ENCODE data around the gene GDA. TPM values are rescaled to one million over a fixed set of nuclear protein-coding genes. Genes with fewer than 3 reads are reported as not detected.

Gene GDA
- total RNA-seq, result 1 to 10 TPM in 2 of 4 donors, under 1 TPM in 1, not detected in 1; 0.46 to 2.0 (median 1.3) TPM

GRCh38 chr9:72149231-72149975 lies at the start of gene GDA:
Gene GDA, plus strand, starts transcription at chr9:72149440. Its CDS starts 120 bp downstream, at chr9:72149560.
- 3 to 5% methylated on average over 45 to 58 of the region's 70 CpGs for WGBS, 2 donors
- no peak for TF ChIP-seq POLR2A (IDR thresholded peaks at IDR 0.05)
- TF ChIP-seq, protein P1, sequence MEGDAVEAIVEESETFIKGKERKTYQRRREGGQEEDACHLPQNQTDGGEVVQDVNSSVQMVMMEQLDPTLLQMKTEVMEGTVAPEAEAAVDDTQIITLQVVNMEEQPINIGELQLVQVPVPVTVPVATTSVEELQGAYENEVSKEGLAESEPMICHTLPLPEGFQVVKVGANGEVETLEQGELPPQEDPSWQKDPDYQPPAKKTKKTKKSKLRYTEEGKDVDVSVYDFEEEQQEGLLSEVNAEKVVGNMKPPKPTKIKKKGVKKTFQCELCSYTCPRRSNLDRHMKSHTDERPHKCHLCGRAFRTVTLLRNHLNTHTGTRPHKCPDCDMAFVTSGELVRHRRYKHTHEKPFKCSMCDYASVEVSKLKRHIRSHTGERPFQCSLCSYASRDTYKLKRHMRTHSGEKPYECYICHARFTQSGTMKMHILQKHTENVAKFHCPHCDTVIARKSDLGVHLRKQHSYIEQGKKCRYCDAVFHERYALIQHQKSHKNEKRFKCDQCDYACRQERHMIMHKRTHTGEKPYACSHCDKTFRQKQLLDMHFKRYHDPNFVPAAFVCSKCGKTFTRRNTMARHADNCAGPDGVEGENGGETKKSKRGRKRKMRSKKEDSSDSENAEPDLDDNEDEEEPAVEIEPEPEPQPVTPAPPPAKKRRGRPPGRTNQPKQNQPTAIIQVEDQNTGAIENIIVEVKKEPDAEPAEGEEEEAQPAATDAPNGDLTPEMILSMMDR (IDR thresholded peaks at IDR 0.05), result no peak
- H3K4me3 ChIP-seq (ENCODE audit: low read depth, poor library complexity, severe bottlenecking), result no peak within 1 kb of the TSS
- no peak for DNase-seq (ENCODE audit: low spot score in 2 of 2)
- intact Hi-C loops (cut with DNase I; ENCODE audit: low total_unique reads), result no loop called here

DNA sequence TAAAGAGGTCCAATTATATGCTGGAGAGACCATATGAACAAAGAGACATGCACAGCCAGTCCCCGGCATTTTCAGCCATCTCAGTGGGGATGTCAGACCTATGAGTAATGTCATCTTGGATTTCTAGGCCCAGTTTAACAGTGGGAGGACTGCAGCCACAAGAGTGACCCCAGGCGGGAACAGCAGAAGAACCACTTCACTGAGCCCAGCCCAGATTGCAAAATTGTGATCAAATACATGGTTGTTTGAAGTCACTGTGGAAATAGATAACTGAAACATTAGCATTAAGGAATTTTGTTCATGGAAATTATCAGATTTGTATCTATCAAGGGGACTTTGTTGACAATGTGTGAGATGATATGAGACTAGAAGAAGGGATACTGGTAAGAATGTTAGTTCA lies 46.7 kb upstream of the GDA start:
- no peak for TF ChIP-seq POLR2A (IDR thresholded peaks at IDR 0.05)
- TF ChIP-seq, protein P1 (IDR thresholded peaks at IDR 0.05), result no peak
- DNase-seq (ENCODE audit: low spot score in 2 of 2), result no peak
- H3K4me3 ChIP-seq (ENCODE audit: low read depth, poor library complexity, severe bottlenecking), result no peak overlapping the region
- 83 to 92% methylated on average over 2 of the region's 2 CpGs for WGBS, 2 donors
- intact Hi-C loops (cut with DNase I; ENCODE audit: low total_unique reads), result no loop called here

DNA sequence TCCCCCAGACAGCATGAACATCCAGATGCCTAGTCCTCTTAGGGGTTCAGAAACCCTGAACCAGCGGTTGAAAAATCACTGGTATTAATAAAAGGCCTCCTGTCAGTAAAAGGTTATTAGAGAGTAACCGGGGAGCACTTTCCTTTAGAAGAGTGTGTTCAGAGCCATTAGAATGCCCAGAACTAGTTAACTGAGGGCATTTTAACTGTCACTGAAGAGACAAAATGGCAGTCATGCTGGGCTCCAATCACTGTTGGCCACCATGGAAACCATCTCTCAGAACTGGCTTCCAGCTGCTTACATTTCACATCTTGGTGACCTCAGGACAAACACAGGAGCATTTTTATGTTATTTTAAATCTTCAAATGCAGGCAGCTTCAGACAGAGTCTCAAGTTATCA lies 36.2 kb upstream of the GDA start:
- no peak overlapping the region for H3K4me3 ChIP-seq (ENCODE audit: low read depth, poor library complexity, severe bottlenecking)
- TF ChIP-seq, protein P1 (IDR thresholded peaks at IDR 0.05), result no peak
- no peak for TF ChIP-seq POLR2A (IDR thresholded peaks at IDR 0.05)
- 76 to 93% methylated on average over 2 of the region's 2 CpGs for WGBS, 2 donors
- DNase-seq (ENCODE audit: low spot score in 2 of 2), result no peak
- intact Hi-C loops (cut with DNase I; ENCODE audit: low total_unique reads), result no loop called here

DNA sequence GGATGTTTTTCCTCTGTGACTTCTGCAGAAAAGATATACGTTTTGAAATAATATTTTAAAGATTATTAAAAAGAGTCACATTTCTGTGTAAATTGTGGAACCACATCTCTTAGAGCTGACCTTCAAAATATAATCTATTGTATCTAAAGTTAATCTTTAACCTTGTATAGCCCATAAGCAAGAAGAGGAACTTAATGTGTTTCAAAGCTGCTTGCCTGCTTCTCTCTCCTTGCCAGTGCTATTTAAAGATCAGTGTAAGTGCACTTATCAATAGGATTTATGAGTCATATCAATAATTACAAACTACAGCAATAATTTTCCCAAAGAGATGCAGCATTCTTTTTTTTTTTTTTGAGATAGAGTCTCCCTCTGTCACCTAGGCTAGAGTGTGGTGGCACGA lies 29.4 kb upstream of the GDA start:
- intact Hi-C loops (cut with DNase I; ENCODE audit: low total_unique reads), result no loop called here
- 49 to 65% methylated on average over 2 of the region's 2 CpGs for WGBS, 2 donors
- DNase-seq (ENCODE audit: low spot score in 2 of 2), result no peak
- H3K4me3 ChIP-seq (ENCODE audit: low read depth, poor library complexity, severe bottlenecking), result no peak overlapping the region
- TF ChIP-seq, protein P1 (IDR thresholded peaks at IDR 0.05), result no peak
- no peak for TF ChIP-seq POLR2A (IDR thresholded peaks at IDR 0.05)

DNA sequence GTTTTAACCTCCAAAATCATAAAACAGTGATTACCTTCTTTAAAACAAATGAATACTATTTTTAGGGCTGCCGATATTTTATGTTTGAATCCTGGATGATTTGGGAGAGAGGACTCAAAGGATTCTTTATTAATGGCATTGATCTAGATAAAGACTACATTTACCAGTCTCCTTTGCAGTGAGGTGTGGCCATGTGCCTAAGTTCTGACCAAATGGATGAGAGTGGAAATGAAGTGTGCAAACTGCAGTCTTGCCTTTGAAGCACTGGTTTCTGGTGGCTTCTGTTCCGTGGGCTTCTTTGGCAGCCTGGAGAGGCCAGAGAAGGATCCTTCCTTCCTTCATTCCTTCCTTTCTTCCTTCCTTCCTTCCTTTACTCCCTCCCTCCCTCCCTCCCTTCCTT lies 24.3 kb upstream of the GDA start:
- intact Hi-C loops (cut with DNase I; ENCODE audit: low total_unique reads), result no loop called here
- DNase-seq (ENCODE audit: low spot score in 2 of 2), result no peak
- TF ChIP-seq, protein P1 (IDR thresholded peaks at IDR 0.05), result no peak
- no peak for TF ChIP-seq POLR2A (IDR thresholded peaks at IDR 0.05)
- no peak overlapping the region for H3K4me3 ChIP-seq (ENCODE audit: low read depth, poor library complexity, severe bottlenecking)
- 64 to 82% methylated on average over 2 of the region's 2 CpGs for WGBS, 2 donors

- intact Hi-C loops (cut with DNase I; ENCODE audit: low total_unique reads), result no loop called here
- TF ChIP-seq, protein P1 (IDR thresholded peaks at IDR 0.05), result no peak
- no peak for TF ChIP-seq POLR2A (IDR thresholded peaks at IDR 0.05)
- WGBS, 2 donors, result 34 to 40% methylated on average over 2 of the region's 2 CpGs
- no peak for DNase-seq (ENCODE audit: low spot score in 2 of 2)
- no peak overlapping the region for H3K4me3 ChIP-seq (ENCODE audit: low read depth, poor library complexity, severe bottlenecking)
Observed at GRCh38 chr9:72127753-72128152, 21.5 kb upstream of the GDA start.

Measured in lower leg skin (tissue), 4 donors.